ENCODE data around the gene FGF18. TPM values are rescaled to one million over a fixed set of nuclear protein-coding genes. Genes with fewer than 3 reads are reported as not detected.
A peak's percentile ranks its signal among the peaks of the same experiment; 100 is the strongest.

Gene FGF18
- total and polyA plus RNA-seq, 9 of the 15 experiments (the other 6 are each of a cell fraction or from before 2014, with no cell fraction given) = 0.05 to 0.18 (median 0.11) TPM; not detected in 6

DNA sequence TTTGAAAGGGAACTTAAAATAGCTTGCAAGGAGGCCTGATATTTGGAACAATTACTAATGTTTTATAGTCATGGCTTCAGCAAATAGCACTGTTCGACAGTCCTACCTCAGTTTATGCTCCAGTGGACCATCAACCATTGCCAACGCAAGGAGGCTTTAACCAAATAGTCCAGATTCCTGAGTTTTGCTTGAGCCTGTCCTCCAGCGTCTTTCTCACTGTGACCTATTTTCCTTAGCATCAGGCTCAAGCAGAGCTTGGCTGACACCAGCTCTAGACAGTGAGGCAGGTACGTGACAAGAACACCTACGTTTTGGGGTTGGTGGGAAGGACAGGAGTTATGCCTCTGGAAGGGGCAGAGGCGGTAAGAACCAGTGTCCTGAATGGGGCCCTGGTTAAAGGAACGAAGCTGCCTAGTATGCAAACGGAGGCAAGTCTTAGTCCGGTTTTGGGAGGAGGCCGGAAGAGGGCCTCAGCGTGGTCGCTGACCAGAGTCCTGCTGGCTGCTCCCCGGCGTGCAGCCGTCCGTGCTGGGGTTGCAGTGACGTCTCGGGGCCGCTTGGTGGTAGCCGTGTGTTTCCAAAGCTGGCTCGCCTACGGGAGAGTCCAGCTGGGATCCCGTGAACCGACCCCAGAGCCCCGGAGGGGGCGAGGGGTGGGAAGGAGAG is 998 bp upstream of the FGF18 start (continued):
- TF ChIP-seq ETV1 (tag; conservative IDR thresholded peaks at IDR 0.05; ENCODE audit: low read depth) (peak; percentile 93), ZNF124 (CRISPR knock-in tag; IDR thresholded peaks at IDR 0.05) (no peak), CBFA2T2 (conservative IDR thresholded peaks at IDR 0.05) (no peak), MIER1 (IDR thresholded peaks at IDR 0.05; ENCODE audit: low read depth) (peak; percentile 81), ZNF217 (CRISPR knock-in tag; IDR thresholded peaks at IDR 0.05) (no peak), TAF7 (tag; IDR thresholded peaks at IDR 0.05) (no peak), KLF10 (CRISPR knock-in tag; IDR thresholded peaks at IDR 0.05) (no peak), ZFP1 (CRISPR knock-in tag; IDR thresholded peaks at IDR 0.05) (no peak), PURB (CRISPR knock-in tag; IDR thresholded peaks at IDR 0.05; ENCODE audit: low read depth) (no peak), ZNF354B (CRISPR knock-in tag; IDR thresholded peaks at IDR 0.05) (no peak), FUS (optimal IDR thresholded peaks at IDR 0.05; ENCODE audit: low read depth, low read length) (no peak), HMGN3 (IDR thresholded peaks at IDR 0.05; ENCODE audit: borderline replicate concordance, extremely low read depth, insufficient read length, low read depth, low read length) (peak; percentile 55)
- TF ChIP-seq, protein P1, sequence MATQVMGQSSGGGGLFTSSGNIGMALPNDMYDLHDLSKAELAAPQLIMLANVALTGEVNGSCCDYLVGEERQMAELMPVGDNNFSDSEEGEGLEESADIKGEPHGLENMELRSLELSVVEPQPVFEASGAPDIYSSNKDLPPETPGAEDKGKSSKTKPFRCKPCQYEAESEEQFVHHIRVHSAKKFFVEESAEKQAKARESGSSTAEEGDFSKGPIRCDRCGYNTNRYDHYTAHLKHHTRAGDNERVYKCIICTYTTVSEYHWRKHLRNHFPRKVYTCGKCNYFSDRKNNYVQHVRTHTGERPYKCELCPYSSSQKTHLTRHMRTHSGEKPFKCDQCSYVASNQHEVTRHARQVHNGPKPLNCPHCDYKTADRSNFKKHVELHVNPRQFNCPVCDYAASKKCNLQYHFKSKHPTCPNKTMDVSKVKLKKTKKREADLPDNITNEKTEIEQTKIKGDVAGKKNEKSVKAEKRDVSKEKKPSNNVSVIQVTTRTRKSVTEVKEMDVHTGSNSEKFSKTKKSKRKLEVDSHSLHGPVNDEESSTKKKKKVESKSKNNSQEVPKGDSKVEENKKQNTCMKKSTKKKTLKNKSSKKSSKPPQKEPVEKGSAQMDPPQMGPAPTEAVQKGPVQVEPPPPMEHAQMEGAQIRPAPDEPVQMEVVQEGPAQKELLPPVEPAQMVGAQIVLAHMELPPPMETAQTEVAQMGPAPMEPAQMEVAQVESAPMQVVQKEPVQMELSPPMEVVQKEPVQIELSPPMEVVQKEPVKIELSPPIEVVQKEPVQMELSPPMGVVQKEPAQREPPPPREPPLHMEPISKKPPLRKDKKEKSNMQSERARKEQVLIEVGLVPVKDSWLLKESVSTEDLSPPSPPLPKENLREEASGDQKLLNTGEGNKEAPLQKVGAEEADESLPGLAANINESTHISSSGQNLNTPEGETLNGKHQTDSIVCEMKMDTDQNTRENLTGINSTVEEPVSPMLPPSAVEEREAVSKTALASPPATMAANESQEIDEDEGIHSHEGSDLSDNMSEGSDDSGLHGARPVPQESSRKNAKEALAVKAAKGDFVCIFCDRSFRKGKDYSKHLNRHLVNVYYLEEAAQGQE (IDR thresholded peaks at IDR 0.05; ENCODE audit: borderline replicate concordance) = peak; percentile 99
- TF ChIP-seq, protein P1 (CRISPR knock-in tag; IDR thresholded peaks at IDR 0.05; ENCODE audit: low read depth) = peak; percentile 96
- TF ChIP-seq, protein P2, sequence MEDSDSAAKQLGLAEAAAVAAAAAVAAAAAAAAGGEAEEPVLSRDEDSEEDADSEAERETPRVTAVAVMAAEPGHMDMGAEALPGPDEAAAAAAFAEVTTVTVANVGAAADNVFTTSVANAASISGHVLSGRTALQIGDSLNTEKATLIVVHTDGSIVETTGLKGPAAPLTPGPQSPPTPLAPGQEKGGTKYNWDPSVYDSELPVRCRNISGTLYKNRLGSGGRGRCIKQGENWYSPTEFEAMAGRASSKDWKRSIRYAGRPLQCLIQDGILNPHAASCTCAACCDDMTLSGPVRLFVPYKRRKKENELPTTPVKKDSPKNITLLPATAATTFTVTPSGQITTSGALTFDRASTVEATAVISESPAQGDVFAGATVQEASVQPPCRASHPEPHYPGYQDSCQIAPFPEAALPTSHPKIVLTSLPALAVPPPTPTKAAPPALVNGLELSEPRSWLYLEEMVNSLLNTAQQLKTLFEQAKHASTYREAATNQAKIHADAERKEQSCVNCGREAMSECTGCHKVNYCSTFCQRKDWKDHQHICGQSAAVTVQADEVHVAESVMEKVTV (CRISPR knock-in tag; IDR thresholded peaks at IDR 0.05) = peak; percentile 77
- TF ChIP-seq, protein P3, sequence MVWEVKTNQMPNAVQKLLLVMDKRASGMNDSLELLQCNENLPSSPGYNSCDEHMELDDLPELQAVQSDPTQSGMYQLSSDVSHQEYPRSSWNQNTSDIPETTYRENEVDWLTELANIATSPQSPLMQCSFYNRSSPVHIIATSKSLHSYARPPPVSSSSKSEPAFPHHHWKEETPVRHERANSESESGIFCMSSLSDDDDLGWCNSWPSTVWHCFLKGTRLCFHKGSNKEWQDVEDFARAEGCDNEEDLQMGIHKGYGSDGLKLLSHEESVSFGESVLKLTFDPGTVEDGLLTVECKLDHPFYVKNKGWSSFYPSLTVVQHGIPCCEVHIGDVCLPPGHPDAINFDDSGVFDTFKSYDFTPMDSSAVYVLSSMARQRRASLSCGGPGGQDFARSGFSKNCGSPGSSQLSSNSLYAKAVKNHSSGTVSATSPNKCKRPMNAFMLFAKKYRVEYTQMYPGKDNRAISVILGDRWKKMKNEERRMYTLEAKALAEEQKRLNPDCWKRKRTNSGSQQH (CRISPR knock-in tag; IDR thresholded peaks at IDR 0.05) = no peak
- TF ChIP-seq, protein P4, sequence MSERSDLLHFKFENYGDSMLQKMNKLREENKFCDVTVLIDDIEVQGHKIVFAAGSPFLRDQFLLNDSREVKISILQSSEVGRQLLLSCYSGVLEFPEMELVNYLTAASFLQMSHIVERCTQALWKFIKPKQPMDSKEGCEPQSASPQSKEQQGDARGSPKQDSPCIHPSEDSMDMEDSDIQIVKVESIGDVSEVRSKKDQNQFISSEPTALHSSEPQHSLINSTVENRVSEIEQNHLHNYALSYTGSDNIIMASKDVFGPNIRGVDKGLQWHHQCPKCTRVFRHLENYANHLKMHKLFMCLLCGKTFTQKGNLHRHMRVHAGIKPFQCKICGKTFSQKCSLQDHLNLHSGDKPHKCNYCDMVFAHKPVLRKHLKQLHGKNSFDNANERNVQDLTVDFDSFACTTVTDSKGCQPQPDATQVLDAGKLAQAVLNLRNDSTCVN (CRISPR knock-in tag; IDR thresholded peaks at IDR 0.05) = no peak
